GM18505 (cell line): Measurements from ENCODE around the gene DNMT1.
A peak's percentile ranks its signal among the peaks of the same experiment; 100 is the strongest.

Experiments used
- ATAC-seq: cut with Tn5 transposase; IDR thresholded peaks from one replicate; pipeline ENCODE4 v1.9.1; 2021; ENCODE audit not compliant: unreplicated experiment
- POLR2A ChIP-seq: IDR thresholded peaks from 4 replicates; pipeline ENCODE4 v1.6.1; 2011; ENCODE audit warnings: borderline replicate concordance; ENCODE audit not compliant: insufficient read depth, insufficient read length; ENCODE audit errors: extremely low read depth

DNMT1 gene

DNA sequence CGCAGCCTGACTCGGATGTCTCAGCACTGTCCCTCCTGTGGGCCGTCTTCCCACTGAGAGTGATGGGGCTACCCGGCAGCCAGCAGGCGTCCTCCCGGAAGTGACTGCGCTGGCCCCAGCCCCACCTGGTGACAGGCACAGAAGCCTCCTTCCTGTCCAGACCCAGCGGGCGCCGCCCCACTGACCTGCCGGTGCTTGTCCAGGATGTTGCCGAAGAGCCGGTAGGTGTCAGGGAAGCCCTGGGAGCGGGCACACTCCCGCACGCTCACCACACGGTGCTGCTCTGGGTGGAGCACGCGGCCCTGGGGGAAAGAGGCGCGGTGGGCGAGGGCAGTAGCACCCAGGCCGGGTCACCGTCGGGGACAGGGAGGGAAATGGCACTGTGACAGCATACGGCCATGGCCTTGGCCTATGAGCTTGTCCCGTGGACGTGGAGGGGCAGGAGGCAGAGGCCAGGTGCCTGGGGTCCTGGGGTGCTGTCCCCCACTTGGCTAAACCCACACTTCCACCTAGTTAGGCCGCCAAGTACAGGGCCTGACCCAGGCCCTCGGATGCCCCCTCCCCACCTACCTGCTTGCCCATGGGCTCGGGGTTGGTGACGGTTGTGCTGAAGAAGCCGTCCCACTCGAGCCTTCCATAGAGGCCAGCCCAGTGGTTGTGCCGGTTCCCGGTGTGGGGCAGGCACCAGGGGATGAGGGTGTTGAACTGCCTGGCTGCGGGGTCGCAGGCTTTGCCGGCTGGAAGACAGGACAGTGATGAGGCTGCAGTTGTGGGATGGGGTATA, 59.0 kb downstream of the DNMT1 start:
- TF ChIP-seq POLR2A: no peak
- no peak for ATAC-seq

DNA sequence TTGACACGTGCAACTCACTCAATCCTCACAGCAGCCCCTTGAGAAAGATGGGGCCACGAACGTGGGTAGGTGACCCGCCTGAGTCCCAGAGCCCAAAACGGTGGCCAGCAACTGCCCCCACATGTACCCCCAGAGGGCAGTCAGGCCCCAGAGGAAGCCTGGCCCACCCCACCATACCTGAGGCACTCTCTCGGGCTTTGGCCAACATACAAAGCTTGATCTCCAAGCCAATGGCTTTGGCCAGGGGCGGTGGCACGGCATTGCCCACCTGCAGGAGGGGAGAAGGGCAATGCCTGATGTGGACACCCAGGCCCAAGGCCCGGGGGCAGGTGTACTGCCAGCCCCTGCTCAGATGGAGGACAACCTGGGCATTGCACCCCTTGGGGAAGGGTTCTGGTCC, 60.7 kb downstream of the DNMT1 start:
- ATAC-seq: no peak
- TF ChIP-seq POLR2A: no peak

GRCh38 chr19:10133596-10133995, 61.2 kb downstream of the DNMT1 start:
- no peak for ATAC-seq
- TF ChIP-seq POLR2A: no peak

DNA sequence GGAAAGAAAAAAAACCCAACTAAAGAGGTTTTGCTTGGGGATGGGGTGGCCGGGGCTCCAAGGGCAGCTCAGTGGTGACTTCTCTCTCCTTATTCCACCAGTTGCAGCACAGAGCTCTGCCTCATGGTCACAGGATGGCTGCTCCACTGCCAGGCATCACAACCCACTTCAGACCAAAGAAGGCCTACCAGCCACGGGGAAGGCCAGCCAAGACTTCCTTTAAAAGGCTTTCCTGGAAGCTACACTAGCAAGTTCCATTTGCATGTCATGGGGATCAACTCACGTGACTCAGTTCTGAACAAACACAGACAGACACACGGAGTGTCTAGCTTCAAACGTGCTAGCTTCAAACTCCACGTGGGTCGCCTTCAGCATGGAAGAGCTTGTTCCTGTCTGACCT, 61.8 kb downstream of the DNMT1 start:
- ATAC-seq: no peak
- no peak for TF ChIP-seq POLR2A

- no peak for TF ChIP-seq POLR2A
- no peak for ATAC-seq
Observed at GRCh38 chr19:10126213-10126639, 68.5 kb downstream of the DNMT1 start.

DNA sequence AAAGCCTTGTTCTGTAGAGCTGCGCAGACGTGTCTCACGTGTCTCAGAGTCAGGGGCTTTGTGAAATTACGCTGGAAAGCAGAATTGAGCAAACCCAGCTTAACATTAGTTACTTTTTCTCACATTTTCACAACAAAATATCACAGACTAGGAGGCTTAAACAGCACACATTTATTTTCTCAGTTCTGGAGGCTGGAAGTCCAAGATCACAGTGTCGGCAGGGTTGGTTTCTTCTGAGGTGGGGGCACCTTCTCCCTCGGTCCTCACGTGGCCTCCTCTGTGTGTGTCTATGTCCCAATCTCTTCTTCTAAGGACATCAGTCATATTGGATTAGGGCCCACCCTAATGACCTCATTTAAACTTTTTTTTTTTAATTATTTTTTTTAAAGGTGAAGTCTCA, 70.3 kb downstream of the DNMT1 start:
- ATAC-seq: no peak
- no peak for TF ChIP-seq POLR2A

DNA sequence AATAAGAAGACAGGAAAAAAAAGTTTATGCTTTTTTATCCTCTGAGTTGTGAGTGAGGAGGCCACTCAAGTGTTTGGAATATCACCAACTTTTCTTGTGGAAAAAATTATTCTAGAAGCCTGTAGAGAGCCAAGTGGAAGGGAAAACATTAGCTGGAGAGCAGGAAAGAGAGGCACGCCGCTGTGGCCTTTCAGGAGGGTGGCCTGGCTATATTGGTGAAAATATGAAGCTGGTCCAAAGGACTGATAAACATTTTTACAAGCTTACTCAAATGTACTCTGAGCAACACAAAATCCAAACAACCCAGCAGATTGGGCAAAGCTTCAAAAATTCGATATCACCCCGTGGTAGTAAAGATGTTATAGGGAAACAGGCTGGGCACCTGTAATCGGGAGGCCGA, 72.7 kb downstream of the DNMT1 start:
- no peak for ATAC-seq
- TF ChIP-seq POLR2A: no peak

GRCh38 chr19:10120538-10121189, 74.1 kb downstream of the DNMT1 start:
- TF ChIP-seq POLR2A: no peak
- no peak for ATAC-seq

DNA sequence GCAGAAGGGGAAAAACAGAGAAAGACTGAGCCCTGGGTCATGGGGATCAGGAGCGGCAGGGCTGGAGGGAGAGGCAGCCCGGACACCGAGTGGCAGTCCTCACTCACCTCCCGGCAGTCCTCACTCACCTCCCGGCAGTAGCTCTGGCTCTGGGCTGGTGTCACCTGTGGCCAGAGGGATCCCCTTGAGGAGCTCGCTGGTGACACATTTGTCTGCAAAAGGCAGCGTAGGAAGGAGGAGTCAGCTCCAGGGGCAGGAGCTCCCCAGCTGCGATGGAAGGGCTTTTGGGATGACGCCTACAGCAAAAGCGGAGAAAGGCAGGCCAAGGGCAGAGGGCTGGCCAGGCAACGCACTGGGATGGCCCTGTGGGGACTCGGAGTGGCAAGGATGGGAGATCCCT, 75.8 kb downstream of the DNMT1 start:
- no peak for ATAC-seq
- no peak for TF ChIP-seq POLR2A

GRCh38 chr19:10116866-10117616, 77.7 kb downstream of the DNMT1 start:
- ATAC-seq: no peak
- TF ChIP-seq POLR2A: no peak

DNA sequence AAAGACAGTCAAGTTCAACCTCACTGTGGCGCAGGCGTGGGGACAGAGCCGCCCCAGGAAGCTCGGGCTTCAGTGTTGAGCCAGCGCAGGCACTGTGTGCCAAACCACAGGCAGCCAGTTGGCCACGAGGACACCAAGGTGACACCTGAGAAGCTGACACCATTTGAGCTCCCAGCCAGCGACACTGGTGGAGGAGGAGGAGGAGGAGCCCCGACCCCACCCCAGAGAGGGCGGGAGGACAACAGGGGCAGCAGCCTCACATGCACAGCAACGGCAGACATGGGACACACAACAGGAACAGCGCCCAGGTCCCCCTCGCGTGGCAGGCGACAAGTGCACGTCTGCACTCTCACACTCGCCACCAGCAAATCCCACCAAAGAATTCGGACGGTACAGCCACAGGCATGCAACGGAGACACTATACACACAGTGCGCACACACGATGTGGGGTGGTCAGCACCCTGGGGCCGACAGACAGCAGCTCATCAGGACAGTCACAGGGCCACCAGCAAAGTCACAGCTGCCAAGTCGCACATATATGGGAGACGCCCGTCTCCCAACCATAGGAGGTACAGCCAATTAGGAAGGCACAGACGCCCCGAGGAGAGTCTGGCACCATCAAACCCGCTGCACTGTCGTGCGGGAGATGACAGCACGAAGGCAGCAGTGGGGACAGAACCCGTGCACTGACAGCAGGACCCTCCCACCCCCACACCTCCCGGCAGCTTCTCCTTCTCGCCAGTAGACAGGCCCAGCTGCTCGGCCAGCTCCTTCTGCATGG, 78.5 kb downstream of the DNMT1 start:
- TF ChIP-seq POLR2A: peak; percentile 35
- ATAC-seq: no peak

DNA sequence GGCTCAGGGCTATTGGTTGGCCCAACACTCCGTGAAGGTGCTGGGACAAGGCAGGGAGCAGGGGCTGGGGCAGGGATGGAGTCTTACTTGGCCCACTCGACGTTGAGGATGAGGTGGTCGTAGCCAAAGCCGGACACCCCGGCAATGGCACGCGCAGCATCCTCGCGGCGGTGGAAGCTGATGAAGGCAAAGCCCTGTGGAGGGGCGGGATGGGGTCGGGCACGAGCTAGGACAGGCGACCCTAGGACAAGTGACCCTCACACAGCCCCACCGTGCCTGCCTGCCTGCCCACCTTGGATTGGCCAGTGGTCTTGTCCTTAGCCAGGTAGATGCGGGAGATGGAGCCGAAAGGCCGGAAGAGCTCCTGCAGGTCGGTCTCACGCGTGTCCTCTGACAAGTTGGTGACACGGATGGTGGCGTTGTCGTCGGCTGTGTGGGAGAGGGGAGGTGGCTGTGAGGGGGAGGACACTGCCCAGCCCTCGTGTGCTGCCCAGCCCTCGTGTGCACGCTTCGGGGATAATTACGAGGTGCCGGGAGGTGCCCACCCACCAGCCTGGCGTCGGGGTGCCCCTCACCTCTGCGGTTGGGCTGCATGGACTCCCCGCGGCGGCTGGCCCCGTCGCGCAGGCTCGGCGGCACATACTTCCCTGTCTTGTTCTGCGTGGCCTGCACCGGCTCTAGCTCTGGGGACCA, 79.2 kb downstream of the DNMT1 start:
- TF ChIP-seq POLR2A: peak; percentile 68
- ATAC-seq: no peak
